ENCODE measurements around the gene POLN. TPM values are rescaled to one million over a fixed set of nuclear protein-coding genes. Genes with fewer than 3 reads are reported as not detected.

The POLN gene
- total RNA-seq, 1 experiment from 2014 or later: 3.5 TPM

GRCh38 chr4:2063557-2064275 is 178.2 kb downstream of the POLN start:
- Mint-ChIP-seq H3K4me3 (no peak overlapping the region), H3K36me3 (no peaks in the 10 kb centered on the region), H3K27me3 (ENCODE audit: low read depth) (peaks cover 18% of the 10 kb centered on the region), H3K27ac (no peak overlapping the region), H3K9me3 (no peaks in the 10 kb centered on the region), H3K4me1 (peaks cover 7% of the 10 kb centered on the region)
- DNase-seq (ENCODE audit: low spot score): no peak
- ATAC-seq: no peak
- TF ChIP-seq MYBL2 (CRISPR knock-in tag; IDR thresholded peaks at IDR 0.05): no peak
- TF ChIP-seq MLX (CRISPR knock-in tag; IDR thresholded peaks at IDR 0.05): no peak
- TF ChIP-seq, protein P1, sequence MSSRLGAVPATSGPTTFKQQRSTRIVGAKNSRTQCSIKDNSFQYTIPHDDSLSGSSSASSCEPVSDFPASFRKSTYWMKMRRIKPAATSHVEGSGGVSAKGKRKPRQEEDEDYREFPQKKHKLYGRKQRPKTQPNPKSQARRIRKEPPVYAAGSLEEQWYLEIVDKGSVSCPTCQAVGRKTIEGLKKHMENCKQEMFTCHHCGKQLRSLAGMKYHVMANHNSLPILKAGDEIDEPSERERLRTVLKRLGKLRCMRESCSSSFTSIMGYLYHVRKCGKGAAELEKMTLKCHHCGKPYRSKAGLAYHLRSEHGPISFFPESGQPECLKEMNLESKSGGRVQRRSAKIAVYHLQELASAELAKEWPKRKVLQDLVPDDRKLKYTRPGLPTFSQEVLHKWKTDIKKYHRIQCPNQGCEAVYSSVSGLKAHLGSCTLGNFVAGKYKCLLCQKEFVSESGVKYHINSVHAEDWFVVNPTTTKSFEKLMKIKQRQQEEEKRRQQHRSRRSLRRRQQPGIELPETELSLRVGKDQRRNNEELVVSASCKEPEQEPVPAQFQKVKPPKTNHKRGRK (CRISPR knock-in tag; IDR thresholded peaks at IDR 0.05; ENCODE audit: borderline replicate concordance): no peak
- TF ChIP-seq, protein P2, sequence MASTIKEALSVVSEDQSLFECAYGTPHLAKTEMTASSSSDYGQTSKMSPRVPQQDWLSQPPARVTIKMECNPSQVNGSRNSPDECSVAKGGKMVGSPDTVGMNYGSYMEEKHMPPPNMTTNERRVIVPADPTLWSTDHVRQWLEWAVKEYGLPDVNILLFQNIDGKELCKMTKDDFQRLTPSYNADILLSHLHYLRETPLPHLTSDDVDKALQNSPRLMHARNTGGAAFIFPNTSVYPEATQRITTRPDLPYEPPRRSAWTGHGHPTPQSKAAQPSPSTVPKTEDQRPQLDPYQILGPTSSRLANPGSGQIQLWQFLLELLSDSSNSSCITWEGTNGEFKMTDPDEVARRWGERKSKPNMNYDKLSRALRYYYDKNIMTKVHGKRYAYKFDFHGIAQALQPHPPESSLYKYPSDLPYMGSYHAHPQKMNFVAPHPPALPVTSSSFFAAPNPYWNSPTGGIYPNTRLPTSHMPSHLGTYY (CRISPR knock-in tag; IDR thresholded peaks at IDR 0.05): no peak
- TF ChIP-seq, protein P3, sequence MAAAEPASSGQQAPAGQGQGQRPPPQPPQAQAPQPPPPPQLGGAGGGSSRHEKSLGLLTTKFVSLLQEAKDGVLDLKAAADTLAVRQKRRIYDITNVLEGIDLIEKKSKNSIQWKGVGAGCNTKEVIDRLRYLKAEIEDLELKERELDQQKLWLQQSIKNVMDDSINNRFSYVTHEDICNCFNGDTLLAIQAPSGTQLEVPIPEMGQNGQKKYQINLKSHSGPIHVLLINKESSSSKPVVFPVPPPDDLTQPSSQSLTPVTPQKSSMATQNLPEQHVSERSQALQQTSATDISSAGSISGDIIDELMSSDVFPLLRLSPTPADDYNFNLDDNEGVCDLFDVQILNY (CRISPR knock-in tag; IDR thresholded peaks at IDR 0.05): no peak
- no peak for TF ChIP-seq FOXP1 (CRISPR knock-in tag; IDR thresholded peaks at IDR 0.05; ENCODE audit: borderline replicate concordance)
- no peak for TF ChIP-seq NR3C1 (CRISPR knock-in tag; conservative IDR thresholded peaks at IDR 0.05; ENCODE audit: low read depth)
- no peak for TF ChIP-seq PRRX2 (CRISPR knock-in tag; IDR thresholded peaks at IDR 0.05)
- TF ChIP-seq CDX4 (CRISPR knock-in tag; IDR thresholded peaks at IDR 0.05; ENCODE audit: borderline replicate concordance): no peak
- no peak for TF ChIP-seq TEAD1 (CRISPR knock-in tag; IDR thresholded peaks at IDR 0.05)
- TF ChIP-seq ZNF263 (CRISPR knock-in tag; IDR thresholded peaks at IDR 0.05; ENCODE audit: low read depth): no peak
- TF ChIP-seq NFYB (CRISPR knock-in tag; conservative IDR thresholded peaks at IDR 0.05; ENCODE audit: low read depth): no peak
- no peak for TF ChIP-seq RELA (CRISPR knock-in tag; IDR thresholded peaks at IDR 0.05; ENCODE audit: borderline replicate concordance)
- no peak for TF ChIP-seq CBFB (CRISPR knock-in tag; IDR thresholded peaks at IDR 0.05; ENCODE audit: low read depth)
- no peak for TF ChIP-seq GRHL2 (CRISPR knock-in tag; IDR thresholded peaks at IDR 0.05; ENCODE audit: insufficient replicate concordance, severe bottlenecking)
- TF ChIP-seq TP53 (CRISPR knock-in tag; IDR thresholded peaks at IDR 0.05): no peak
- no peak for TF ChIP-seq SP1 (CRISPR knock-in tag; conservative IDR thresholded peaks at IDR 0.05)
- no peak for TF ChIP-seq NFATC4 (CRISPR knock-in tag; IDR thresholded peaks at IDR 0.05)
- TF ChIP-seq ZNF121 (CRISPR knock-in tag; IDR thresholded peaks at IDR 0.05): no peak
- no peak for TF ChIP-seq GTF2I (CRISPR knock-in tag; conservative IDR thresholded peaks at IDR 0.05)
- ChIA-PET CTCF (no interaction called here), POLR2A (no interaction called here)

DNA sequence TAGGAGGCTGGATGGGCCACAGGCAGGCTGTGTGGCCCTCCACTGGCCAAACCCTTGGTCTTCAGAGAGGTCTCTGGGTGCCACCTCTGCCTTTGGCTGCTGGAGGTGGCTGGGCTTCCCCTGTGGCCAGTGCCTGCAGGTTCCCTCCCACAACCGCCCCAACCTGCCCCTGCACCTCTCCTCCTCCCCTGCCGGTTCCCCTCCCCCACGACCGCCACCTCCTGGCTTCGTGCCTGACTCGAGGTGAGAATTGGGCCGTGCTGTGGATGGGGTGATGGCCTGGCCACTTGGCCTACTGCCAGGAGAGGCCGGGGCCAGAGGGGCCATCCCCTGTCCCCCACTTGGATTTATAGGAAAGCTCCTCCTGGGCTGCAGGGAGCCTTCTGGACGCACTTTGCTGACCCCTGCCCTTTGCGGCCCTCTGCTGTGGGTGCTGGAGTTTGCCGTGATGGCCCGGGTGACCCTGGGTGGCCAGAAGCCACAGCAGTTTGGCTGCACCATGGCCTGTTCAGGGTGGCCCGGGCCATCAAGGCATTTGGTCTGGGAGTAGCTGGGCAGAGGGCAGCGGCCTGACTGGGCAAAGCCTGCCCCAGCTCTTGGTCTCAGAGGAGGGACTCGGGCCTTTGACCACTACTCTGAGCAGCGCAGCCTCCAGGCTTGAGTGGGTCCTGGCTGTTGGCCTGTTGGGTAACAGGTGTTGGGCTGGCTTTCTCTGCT is 179.0 kb downstream of the POLN start:
- no peak overlapping the region for H3K4me3 Mint-ChIP-seq
- POLR2A ChIA-PET: no interaction called here
- TF ChIP-seq ATF1 (CRISPR knock-in tag; IDR thresholded peaks at IDR 0.05) (no peak), MXD4 (CRISPR knock-in tag; IDR thresholded peaks at IDR 0.05; ENCODE audit: borderline replicate concordance) (no peak), STAT6 (CRISPR knock-in tag; conservative IDR thresholded peaks at IDR 0.05; ENCODE audit: low read depth) (no peak), MYBL2 (CRISPR knock-in tag; IDR thresholded peaks at IDR 0.05) (no peak)
- ATAC-seq (no peak), DNase-seq (ENCODE audit: low spot score) (no peak)
- no peaks in the 10 kb centered on the region for H3K36me3 Mint-ChIP-seq
- peaks cover 19% of the 10 kb centered on the region for H3K27me3 Mint-ChIP-seq (ENCODE audit: low read depth)
- CTCF ChIA-PET: no interaction called here
- peaks cover 2% of the 10 kb centered on the region for H3K4me1 Mint-ChIP-seq
- no peaks in the 10 kb centered on the region for H3K9me3 Mint-ChIP-seq
- H3K27ac Mint-ChIP-seq: no peak overlapping the region

Measured in WTC11 (cell line).